Esophagus squamous epithelium (tissue), 4 donors: ENCODE data around the gene ZNF823.
"Not testable (repeated sequence)": the region's sequence is repeated elsewhere in the genome, so short reads cannot be mapped to it uniquely, and the experiment has no call there.

Experiments used
- POLR2A ChIP-seq, 4 donors: fragments of 450-650 bp; IDR thresholded peaks; one replicate each; pipeline ENCODE4 v1.6.1; 2017; ENCODE audit warnings: antibody characterized with exemption in 4 of 4, mild to moderate bottlenecking in 4 of 4, moderate library complexity in 3 of 4
- TF ChIP-seq, protein P1 (sequence below), 6 experiments: fragments of 450-650 bp in 4 of 6; fragments of 200-600 bp in 2 of 6; sonication (generic) in 2 of 6; IDR thresholded peaks; one replicate each; pipeline ENCODE4 v1.5.1; 2016 to 2019; ENCODE audit warnings: antibody characterized with exemption in 6 of 6, mild to moderate bottlenecking in 4 of 6, moderate library complexity in 4 of 6

DNA sequence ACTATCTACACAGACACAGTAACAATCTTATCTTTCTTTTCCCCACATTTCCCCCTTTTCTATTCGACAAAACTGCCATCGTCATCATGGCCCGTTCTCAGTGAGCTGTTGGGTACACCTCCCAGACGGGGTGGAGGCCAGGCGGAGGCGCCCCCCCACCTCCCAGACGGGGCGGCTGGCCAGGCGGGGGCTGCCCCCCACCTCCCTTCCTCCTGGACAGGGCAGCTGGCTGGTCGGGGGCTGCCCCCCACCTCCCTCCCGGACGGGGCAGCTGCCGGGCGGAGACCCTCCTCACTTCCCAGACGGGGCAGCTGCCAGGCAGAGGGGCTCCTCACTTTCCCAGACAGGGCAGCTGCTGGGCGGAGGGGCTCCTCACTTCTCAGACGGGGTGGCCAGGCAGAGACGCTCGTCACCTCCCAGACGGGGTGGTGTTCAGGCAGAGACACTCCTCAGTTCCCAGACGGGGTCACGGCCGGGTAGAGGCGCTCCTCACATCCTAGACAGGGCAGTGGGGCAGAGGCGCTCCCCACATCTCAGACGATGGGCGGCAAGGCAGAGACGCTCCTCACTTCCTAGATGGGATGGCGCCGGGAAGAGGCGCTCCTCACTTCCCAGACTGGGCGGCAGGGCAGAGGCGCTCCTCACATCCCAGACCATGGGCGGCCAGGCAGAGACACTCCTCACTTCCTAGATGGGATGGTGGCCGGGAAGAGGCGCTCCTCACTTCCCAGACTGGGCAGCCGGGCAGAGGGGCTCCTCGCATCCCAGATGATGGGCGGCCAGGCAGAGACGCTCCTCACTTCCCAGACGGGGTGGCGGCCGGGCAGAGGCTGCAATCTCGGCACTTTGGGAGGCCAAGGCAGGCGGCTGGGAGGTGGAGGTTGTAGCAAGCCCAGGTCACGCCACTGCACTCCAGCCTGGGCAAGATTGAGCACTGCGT is 61.8 kb downstream of the ZNF823 start:
- not testable (repeated sequence) for TF ChIP-seq POLR2A (IDR thresholded peaks at IDR 0.05)
- TF ChIP-seq, protein P1, sequence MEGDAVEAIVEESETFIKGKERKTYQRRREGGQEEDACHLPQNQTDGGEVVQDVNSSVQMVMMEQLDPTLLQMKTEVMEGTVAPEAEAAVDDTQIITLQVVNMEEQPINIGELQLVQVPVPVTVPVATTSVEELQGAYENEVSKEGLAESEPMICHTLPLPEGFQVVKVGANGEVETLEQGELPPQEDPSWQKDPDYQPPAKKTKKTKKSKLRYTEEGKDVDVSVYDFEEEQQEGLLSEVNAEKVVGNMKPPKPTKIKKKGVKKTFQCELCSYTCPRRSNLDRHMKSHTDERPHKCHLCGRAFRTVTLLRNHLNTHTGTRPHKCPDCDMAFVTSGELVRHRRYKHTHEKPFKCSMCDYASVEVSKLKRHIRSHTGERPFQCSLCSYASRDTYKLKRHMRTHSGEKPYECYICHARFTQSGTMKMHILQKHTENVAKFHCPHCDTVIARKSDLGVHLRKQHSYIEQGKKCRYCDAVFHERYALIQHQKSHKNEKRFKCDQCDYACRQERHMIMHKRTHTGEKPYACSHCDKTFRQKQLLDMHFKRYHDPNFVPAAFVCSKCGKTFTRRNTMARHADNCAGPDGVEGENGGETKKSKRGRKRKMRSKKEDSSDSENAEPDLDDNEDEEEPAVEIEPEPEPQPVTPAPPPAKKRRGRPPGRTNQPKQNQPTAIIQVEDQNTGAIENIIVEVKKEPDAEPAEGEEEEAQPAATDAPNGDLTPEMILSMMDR (IDR thresholded peaks at IDR 0.05), result not testable (repeated sequence)
